ENCODE data around the gene UBE2Z.

DNA sequence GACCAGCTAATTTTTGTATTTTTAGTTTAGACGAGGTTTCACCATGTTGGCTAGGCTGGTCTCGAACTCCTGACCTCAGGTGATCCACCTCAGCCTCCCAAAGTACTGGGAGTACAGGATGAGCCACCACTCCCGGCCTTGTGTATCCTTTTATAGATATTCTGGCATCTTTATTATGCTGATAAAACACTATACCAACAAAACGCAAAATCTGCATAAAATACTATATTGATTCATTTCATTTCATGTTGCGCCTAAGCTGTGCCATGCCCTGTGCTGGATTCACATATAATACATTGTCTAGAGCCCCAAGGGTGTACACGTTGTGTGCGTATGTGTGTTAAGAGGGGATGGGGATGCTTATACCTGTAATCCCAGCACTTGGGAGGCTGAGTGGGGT, 3.8 kb upstream of the UBE2Z start:
- TF ChIP-seq CEBPB (IDR thresholded peaks at IDR 0.05) (no peak), EP300 (IDR thresholded peaks at IDR 0.05; ENCODE audit: borderline replicate concordance) (no peak), CREB1 (IDR thresholded peaks at IDR 0.05; ENCODE audit: low read depth) (no peak), EGR1 (IDR thresholded peaks at IDR 0.05) (no peak), YY1 (IDR thresholded peaks at IDR 0.05; ENCODE audit: low read depth) (no peak), TAF1 (IDR thresholded peaks at IDR 0.05; ENCODE audit: low read depth) (no peak), FOXM1 (IDR thresholded peaks at IDR 0.05; ENCODE audit: borderline replicate concordance, low read depth) (no peak), RAD21 (IDR thresholded peaks at IDR 0.05; ENCODE audit: low read depth) (no peak), TEAD4 (IDR thresholded peaks at IDR 0.05) (no peak), NFIC (IDR thresholded peaks at IDR 0.05) (no peak)
- TF ChIP-seq, protein P1, sequence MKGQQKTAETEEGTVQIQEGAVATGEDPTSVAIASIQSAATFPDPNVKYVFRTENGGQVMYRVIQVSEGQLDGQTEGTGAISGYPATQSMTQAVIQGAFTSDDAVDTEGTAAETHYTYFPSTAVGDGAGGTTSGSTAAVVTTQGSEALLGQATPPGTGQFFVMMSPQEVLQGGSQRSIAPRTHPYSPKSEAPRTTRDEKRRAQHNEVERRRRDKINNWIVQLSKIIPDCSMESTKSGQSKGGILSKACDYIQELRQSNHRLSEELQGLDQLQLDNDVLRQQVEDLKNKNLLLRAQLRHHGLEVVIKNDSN (IDR thresholded peaks at IDR 0.05), result no peak
- TF ChIP-seq, protein P2, sequence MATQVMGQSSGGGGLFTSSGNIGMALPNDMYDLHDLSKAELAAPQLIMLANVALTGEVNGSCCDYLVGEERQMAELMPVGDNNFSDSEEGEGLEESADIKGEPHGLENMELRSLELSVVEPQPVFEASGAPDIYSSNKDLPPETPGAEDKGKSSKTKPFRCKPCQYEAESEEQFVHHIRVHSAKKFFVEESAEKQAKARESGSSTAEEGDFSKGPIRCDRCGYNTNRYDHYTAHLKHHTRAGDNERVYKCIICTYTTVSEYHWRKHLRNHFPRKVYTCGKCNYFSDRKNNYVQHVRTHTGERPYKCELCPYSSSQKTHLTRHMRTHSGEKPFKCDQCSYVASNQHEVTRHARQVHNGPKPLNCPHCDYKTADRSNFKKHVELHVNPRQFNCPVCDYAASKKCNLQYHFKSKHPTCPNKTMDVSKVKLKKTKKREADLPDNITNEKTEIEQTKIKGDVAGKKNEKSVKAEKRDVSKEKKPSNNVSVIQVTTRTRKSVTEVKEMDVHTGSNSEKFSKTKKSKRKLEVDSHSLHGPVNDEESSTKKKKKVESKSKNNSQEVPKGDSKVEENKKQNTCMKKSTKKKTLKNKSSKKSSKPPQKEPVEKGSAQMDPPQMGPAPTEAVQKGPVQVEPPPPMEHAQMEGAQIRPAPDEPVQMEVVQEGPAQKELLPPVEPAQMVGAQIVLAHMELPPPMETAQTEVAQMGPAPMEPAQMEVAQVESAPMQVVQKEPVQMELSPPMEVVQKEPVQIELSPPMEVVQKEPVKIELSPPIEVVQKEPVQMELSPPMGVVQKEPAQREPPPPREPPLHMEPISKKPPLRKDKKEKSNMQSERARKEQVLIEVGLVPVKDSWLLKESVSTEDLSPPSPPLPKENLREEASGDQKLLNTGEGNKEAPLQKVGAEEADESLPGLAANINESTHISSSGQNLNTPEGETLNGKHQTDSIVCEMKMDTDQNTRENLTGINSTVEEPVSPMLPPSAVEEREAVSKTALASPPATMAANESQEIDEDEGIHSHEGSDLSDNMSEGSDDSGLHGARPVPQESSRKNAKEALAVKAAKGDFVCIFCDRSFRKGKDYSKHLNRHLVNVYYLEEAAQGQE (IDR thresholded peaks at IDR 0.05; ENCODE audit: low read depth), result no peak
- TF ChIP-seq, protein P3, sequence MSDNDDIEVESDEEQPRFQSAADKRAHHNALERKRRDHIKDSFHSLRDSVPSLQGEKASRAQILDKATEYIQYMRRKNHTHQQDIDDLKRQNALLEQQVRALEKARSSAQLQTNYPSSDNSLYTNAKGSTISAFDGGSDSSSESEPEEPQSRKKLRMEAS (IDR thresholded peaks at IDR 0.05), result no peak

All from Ishikawa (cell line).